OCI-LY1 (cell line): ENCODE results near the gene ANKRD30BL.
"Not testable (repeated sequence)": the region's sequence is repeated elsewhere in the genome, so short reads cannot be mapped to it uniquely, and the experiment has no call there.

Experiments used
- H2AFZ ChIP-seq: fragments of 200-600 bp; sonication (generic), shearing (Covaris generic); 2 replicates; pipeline ENCODE4 v1.6.0; 2014; ENCODE audit warnings: antibody characterized with exemption, mild to moderate bottlenecking, low read length
- H3F3A ChIP-seq: fragments of 200-600 bp; sonication (generic), shearing (Covaris generic); 2 replicates; pipeline ENCODE4 v1.6.0; 2014; ENCODE audit warnings: mild to moderate bottlenecking, antibody characterized with exemption, low read length, moderate library complexity; ENCODE audit not compliant: insufficient read depth
- H3K27ac ChIP-seq: fragments of 200-600 bp; sonication (generic); 2 replicates; pipeline ENCODE4 v1.5.1; 2014; ENCODE audit warnings: low read length, mixed run types, mild to moderate bottlenecking, low read depth; ENCODE audit not compliant: poor library complexity, severe bottlenecking
- H3K27me3 ChIP-seq: fragments of 200-600 bp; sonication (generic); 2 replicates; pipeline ENCODE4 v1.6.0; 2014; ENCODE audit warnings: antibody characterized with exemption, mild to moderate bottlenecking, low read length, moderate library complexity; ENCODE audit not compliant: insufficient read depth
- H3K36me3 ChIP-seq: fragments of 200-600 bp; sonication (generic); 2 replicates; pipeline ENCODE4 v1.6.1; 2014; ENCODE audit warnings: mild to moderate bottlenecking, antibody characterized with exemption, low read length, moderate library complexity, mixed read lengths; ENCODE audit not compliant: insufficient read depth
- H3K4me1 ChIP-seq: fragments of 200-600 bp; sonication (generic); 2 replicates; pipeline ENCODE4 v1.5.1; 2014; ENCODE audit warnings: mild to moderate bottlenecking, low read length, moderate library complexity; ENCODE audit not compliant: insufficient read depth, severe bottlenecking
- H3K4me2 ChIP-seq: fragments of 200-600 bp; sonication (generic), shearing (Covaris generic); 2 replicates; pipeline ENCODE4 v1.6.1; 2014; ENCODE audit warnings: low read length
- H3K4me3 ChIP-seq: fragments of 200-600 bp; sonication (generic); 2 replicates; pipeline ENCODE4 v1.5.1; 2014; ENCODE audit warnings: low read length, low read depth, mild to moderate bottlenecking, mixed read lengths; ENCODE audit not compliant: poor library complexity, severe bottlenecking
- H3K79me2 ChIP-seq: fragments of 200-600 bp; shearing (Covaris generic); 2 replicates; pipeline ENCODE4 v1.6.1; 2016; ENCODE audit warnings: mixed run types, low read length, mixed read lengths; ENCODE audit not compliant: insufficient read depth
- H3K9ac ChIP-seq: fragments of 200-600 bp; sonication (generic), shearing (Covaris generic); 2 replicates; pipeline ENCODE4 v1.6.1; 2014; ENCODE audit warnings: mild to moderate bottlenecking, low read length, mixed read lengths
- H3K9me2 ChIP-seq: fragments of 200-600 bp; sonication (generic), shearing (Covaris generic); 2 replicates; pipeline ENCODE4 v1.6.1; 2014; ENCODE audit warnings: low read depth, mild to moderate bottlenecking, low read length, mixed read lengths
- H3K9me3 ChIP-seq: fragments of 200-600 bp; shearing (Covaris generic); 2 replicates; pipeline ENCODE4 v1.6.1; 2014; ENCODE audit warnings: low read length, mixed read lengths
- H4K20me1 ChIP-seq: fragments of 200-600 bp; sonication (generic), shearing (Covaris generic); 2 replicates; pipeline ENCODE4 v1.6.0; 2016; ENCODE audit warnings: mild to moderate bottlenecking, low read length; ENCODE audit not compliant: insufficient read depth

Gene ANKRD30BL

GRCh38 chr2:132161161-132162124 lies at the start of gene ANKRD30BL:
ANKRD30BL (minus strand) TSS chr2:132161952; CDS start chr2:132161705, 247 bp downstream.
- not testable (repeated sequence) for H3K4me2 ChIP-seq, H3K79me2 ChIP-seq, H3K27ac ChIP-seq, H3K27me3 ChIP-seq, H3K4me3 ChIP-seq, H3K4me1 ChIP-seq, H3K9me3 ChIP-seq, H3K36me3 ChIP-seq, H3K9ac ChIP-seq, H3F3A ChIP-seq, H2AFZ ChIP-seq, H4K20me1 ChIP-seq, H3K9me2 ChIP-seq

- H3F3A ChIP-seq, result not testable (repeated sequence)
Observed at GRCh38 chr2:132202866-132203265, 41.1 kb upstream of the ANKRD30BL start.

GRCh38 chr2:132192854-132193253 lies 31.1 kb upstream of the ANKRD30BL start:
- not testable (repeated sequence) for H3K9me2 ChIP-seq, H3K4me2 ChIP-seq, H3K4me3 ChIP-seq, H3K4me1 ChIP-seq, H3K9me3 ChIP-seq, H3K9ac ChIP-seq, H3F3A ChIP-seq, H3K79me2 ChIP-seq, H4K20me1 ChIP-seq, H3K27ac ChIP-seq, H3K27me3 ChIP-seq, H2AFZ ChIP-seq, H3K36me3 ChIP-seq

More at GRCh38 chr2:132202866-132203265, 41.1 kb upstream of the ANKRD30BL start:
- not testable (repeated sequence) for H3K27me3 ChIP-seq, H3K9me3 ChIP-seq, H2AFZ ChIP-seq, H4K20me1 ChIP-seq, H3K36me3 ChIP-seq, H3K79me2 ChIP-seq, H3K4me1 ChIP-seq, H3K4me2 ChIP-seq, H3K4me3 ChIP-seq, H3K9me2 ChIP-seq, H3K9ac ChIP-seq
- H3K27ac ChIP-seq, result peak overlapping the region; percentile 57

GRCh38 chr2:132167100-132167499 lies 5.3 kb upstream of the ANKRD30BL start:
- not testable (repeated sequence) for H2AFZ ChIP-seq, H3K27me3 ChIP-seq, H3F3A ChIP-seq, H4K20me1 ChIP-seq, H3K79me2 ChIP-seq, H3K9me3 ChIP-seq, H3K27ac ChIP-seq, H3K4me1 ChIP-seq, H3K9me2 ChIP-seq, H3K9ac ChIP-seq, H3K4me2 ChIP-seq, H3K36me3 ChIP-seq, H3K4me3 ChIP-seq

- not testable (repeated sequence) for H3K4me1 ChIP-seq, H3K9ac ChIP-seq, H3K4me2 ChIP-seq, H3K27me3 ChIP-seq, H3K27ac ChIP-seq, H3K9me3 ChIP-seq, H3K4me3 ChIP-seq, H3K79me2 ChIP-seq, H2AFZ ChIP-seq, H3K36me3 ChIP-seq, H4K20me1 ChIP-seq, H3F3A ChIP-seq, H3K9me2 ChIP-seq
Observed at GRCh38 chr2:132162125-132162660, 441 bp upstream of the ANKRD30BL start.
